Fibroblast of gingiva (primary cell): ENCODE measurements around the gene CLEC1B.
"Not testable (repeated sequence)": the region's sequence is repeated elsewhere in the genome, so short reads cannot be mapped to it uniquely, and the experiment has no call there.

Source experiments
- DNase-seq: peaks from one replicate; pipeline ENCODE4 v3.0.0-alpha.2; 2011; ENCODE audit warnings: low read depth

The CLEC1B gene

GRCh38 chr12:9974731-9975130 is 24.2 kb downstream of the CLEC1B start:
- not testable (repeated sequence) for DNase-seq

GRCh38 chr12:9973949-9974348 is 25.0 kb downstream of the CLEC1B start:
- DNase-seq: no peak

GRCh38 chr12:9971181-9971580 is 27.7 kb downstream of the CLEC1B start, which contains the start of gene CLEC12A:
Gene CLEC12A, plus strand, starts transcription at chr12:9971409. Its CDS starts 188 bp downstream, at chr12:9971597.
- peak; percentile 2 for DNase-seq

- no peak for DNase-seq
Measured at GRCh38 chr12:9969673-9970072, 29.2 kb downstream of the CLEC1B start.

GRCh38 chr12:9961901-9962300 is 37.0 kb downstream of the CLEC1B start:
- DNase-seq: no peak

- no peak for DNase-seq
Measured at GRCh38 chr12:9961106-9961505, 37.8 kb downstream of the CLEC1B start.

- no peak for DNase-seq
Measured at GRCh38 chr12:9960590-9960989, 38.3 kb downstream of the CLEC1B start.

- no peak for DNase-seq
Measured at GRCh38 chr12:9957834-9958233, 41.1 kb downstream of the CLEC1B start.

- not testable (repeated sequence) for DNase-seq
Measured at GRCh38 chr12:9952954-9953729, 45.8 kb downstream of the CLEC1B start.

GRCh38 chr12:9951026-9951675 is 47.8 kb downstream of the CLEC1B start:
- no peak for DNase-seq

GRCh38 chr12:9948606-9949296 is 50.2 kb downstream of the CLEC1B start:
- DNase-seq: no peak

GRCh38 chr12:9947674-9948073 is 51.2 kb downstream of the CLEC1B start:
- no peak for DNase-seq

- no peak for DNase-seq
Measured at GRCh38 chr12:9944391-9944790, 54.5 kb downstream of the CLEC1B start.

GRCh38 chr12:9943240-9943639 is 55.7 kb downstream of the CLEC1B start:
- no peak for DNase-seq
